Measurements from ENCODE around the gene HDDC3. TPM values are rescaled to one million over a fixed set of nuclear protein-coding genes. Genes with fewer than 3 reads are reported as not detected.

HDDC3 gene
- total and polyA plus RNA-seq, 9 of the 15 experiments (the other 6 are each of a cell fraction or from before 2014, with no cell fraction given): 14.9 to 55.8 (median 36.9) TPM

- TF ChIP-seq MGA (IDR thresholded peaks at IDR 0.05) (no peak), NEUROD1 (IDR thresholded peaks at IDR 0.05; ENCODE audit: borderline replicate concordance, low read depth, low read length, partially characterized antibody) (peak; percentile 90), NFYB (IDR thresholded peaks at IDR 0.05; ENCODE audit: extremely low read depth, insufficient read length) (no peak), HDAC3 (IDR thresholded peaks at IDR 0.05; ENCODE audit: borderline replicate concordance, partially characterized antibody) (peak; percentile 99), CBFA2T3 (IDR thresholded peaks at IDR 0.05) (peak; percentile 100), MEF2A (IDR thresholded peaks at IDR 0.05; ENCODE audit: control insufficient read depth, low read depth, low read length) (0 out of 2 replicates have a peak, but pooled peaks have one; percentile 32), SP2 (IDR thresholded peaks at IDR 0.05; ENCODE audit: extremely low read depth, low read depth, low read length, poor library complexity, severe bottlenecking) (no peak), CBX5 (IDR thresholded peaks at IDR 0.05; ENCODE audit: borderline replicate concordance, low read depth) (no peak), ZZZ3 (IDR thresholded peaks at IDR 0.05) (no peak)
- TF ChIP-seq, protein P1, sequence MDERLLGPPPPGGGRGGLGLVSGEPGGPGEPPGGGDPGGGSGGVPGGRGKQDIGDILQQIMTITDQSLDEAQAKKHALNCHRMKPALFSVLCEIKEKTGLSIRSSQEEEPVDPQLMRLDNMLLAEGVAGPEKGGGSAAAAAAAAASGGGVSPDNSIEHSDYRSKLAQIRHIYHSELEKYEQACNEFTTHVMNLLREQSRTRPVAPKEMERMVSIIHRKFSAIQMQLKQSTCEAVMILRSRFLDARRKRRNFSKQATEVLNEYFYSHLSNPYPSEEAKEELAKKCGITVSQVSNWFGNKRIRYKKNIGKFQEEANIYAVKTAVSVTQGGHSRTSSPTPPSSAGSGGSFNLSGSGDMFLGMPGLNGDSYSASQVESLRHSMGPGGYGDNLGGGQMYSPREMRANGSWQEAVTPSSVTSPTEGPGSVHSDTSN (CRISPR knock-in tag; IDR thresholded peaks at IDR 0.05; ENCODE audit: low read depth): no peak
- TF ChIP-seq, protein P1 (tag; conservative IDR thresholded peaks at IDR 0.05; ENCODE audit: low read depth): peak; percentile 95
Measured at GRCh38 chr15:90901175-90902039, 30.9 kb downstream of the HDDC3 start (continued).
